IMR-90 (cell line): Measurements from ENCODE around the gene RSAD1. TPM values are rescaled to one million over a fixed set of nuclear protein-coding genes. Genes with fewer than 3 reads are reported as not detected.

Source experiments
- ATAC-seq: fragments of 200-7000 bp; cut with Tn5 transposase; 2 replicates; pipeline ENCODE4 v1.9.1; 2020; ENCODE audit warnings: low read depth, mild to moderate bottlenecking, moderate library complexity
- BruUV-seq: library from RNA; stranded (reverse); fragments of 400-500 nt; replicated peaks from 2 replicates; lab custom pipeline; 2021; lab: Mats Ljungman, UMichigan
- CTCF ChIA-PET: fragments of 300-600 bp; formaldehyde crosslinking; extraction: SDS; loops from one replicate; lab custom pipeline; 2021; ENCODE audit warnings: antibody characterized with exemption; lab: Yijun Ruan, JAX
- POLR2A ChIA-PET: fragments of 300-600 bp; sonication (Branson Sonifier 250); formaldehyde crosslinking; loops from one replicate; lab custom pipeline; 2022; ENCODE audit warnings: antibody characterized with exemption; ENCODE audit not compliant: unreplicated experiment; lab: Charles Lee
- DNase-seq: peaks from one replicate; pipeline ENCODE4 v3.0.0; 2013
- H2AFZ ChIP-seq: replicated peaks from 2 replicates; pipeline ENCODE3; 2013; ENCODE audit warnings: low read length, mild to moderate bottlenecking; ENCODE audit not compliant: poor library complexity
- H2AK5ac ChIP-seq: 2 replicates; pipeline ENCODE4 v1.6.1; 2013; ENCODE audit warnings: low read depth, low read length, inconsistent platforms
- H2AK9ac ChIP-seq: replicated peaks from 2 replicates; pipeline ENCODE3; 2013; ENCODE audit warnings: mild to moderate bottlenecking, low read depth, low read length, moderate library complexity; ENCODE audit not compliant: poor library complexity
- H2BK120ac ChIP-seq: 2 replicates; pipeline ENCODE4 v1.6.1; 2013; ENCODE audit warnings: low read depth, low read length, inconsistent platforms
- H2BK15ac ChIP-seq: 3 replicates; pipeline ENCODE4 v1.6.1; 2013; ENCODE audit warnings: low read depth, low read length, inconsistent platforms
- H2BK20ac ChIP-seq: 2 replicates; pipeline ENCODE4 v1.6.1; 2013; ENCODE audit warnings: low read depth, mild to moderate bottlenecking, inconsistent platforms, low read length, moderate library complexity
- H2BK5ac ChIP-seq: 2 replicates; pipeline ENCODE4 v1.6.1; 2013; ENCODE audit warnings: mild to moderate bottlenecking, low read depth, low read length, inconsistent platforms; ENCODE audit not compliant: poor library complexity, severe bottlenecking
- H3K14ac ChIP-seq: replicated peaks from 2 replicates; pipeline ENCODE4 v1.6.1; 2013; ENCODE audit warnings: low read depth, low read length, inconsistent platforms
- H3K18ac ChIP-seq: 2 replicates; pipeline ENCODE4 v1.6.1; 2013; ENCODE audit warnings: low read depth, low read length, control low read depth
- H3K23ac ChIP-seq: 2 replicates; pipeline ENCODE4 v1.6.1; 2013; ENCODE audit warnings: low read depth, low read length, inconsistent platforms
- H3K27ac ChIP-seq: 2 replicates; pipeline ENCODE4 v1.5.1; 2013; ENCODE audit warnings: mild to moderate bottlenecking, control low read depth, low read length; ENCODE audit not compliant: insufficient read depth
- H3K27me3 ChIP-seq: 2 replicates; pipeline ENCODE4 v1.6.1; 2013; ENCODE audit warnings: low read length; ENCODE audit not compliant: control insufficient read depth, insufficient read depth
- H3K36me3 ChIP-seq: 2 replicates; pipeline ENCODE4 v1.6.1; 2013; ENCODE audit warnings: low read length, mixed read lengths; ENCODE audit not compliant: control insufficient read depth, insufficient read depth
- H3K4ac ChIP-seq: 2 replicates; pipeline ENCODE4 v1.6.1; 2013; ENCODE audit warnings: low read depth, low read length, inconsistent platforms
- H3K4me1 ChIP-seq: 2 replicates; pipeline ENCODE4 v1.6.1; 2013; ENCODE audit warnings: low read length, mixed read lengths; ENCODE audit not compliant: control insufficient read depth, insufficient read depth
- H3K4me2 ChIP-seq: 2 replicates; pipeline ENCODE4 v1.6.1; 2013; ENCODE audit warnings: low read depth, mild to moderate bottlenecking, control low read depth, low read length, moderate library complexity
- H3K4me3 ChIP-seq: 2 replicates; pipeline ENCODE4 v1.5.1; 2013; ENCODE audit warnings: low read depth, mild to moderate bottlenecking, control low read depth, low read length, moderate library complexity; ENCODE audit not compliant: insufficient read depth
- H3K56ac ChIP-seq: 2 replicates; pipeline ENCODE4 v1.6.1; 2013; ENCODE audit warnings: low read length, inconsistent platforms; ENCODE audit not compliant: insufficient read depth; ENCODE audit errors: extremely low read depth
- H3K79me1 ChIP-seq, 2 experiments: 2 replicates each; pipeline ENCODE4 v1.6.1; 2013; ENCODE audit warnings: low read length in 2 of 2, inconsistent platforms in 1 of 2, low read depth in 1 of 2
- H3K9ac ChIP-seq: 2 replicates; pipeline ENCODE4 v1.6.1; 2013; ENCODE audit warnings: low read depth, low read length, control low read depth
- H3K9me1 ChIP-seq: 2 replicates; pipeline ENCODE4 v1.6.1; 2013; ENCODE audit warnings: low read length, inconsistent platforms; ENCODE audit not compliant: insufficient read depth
- H3K9me3 ChIP-seq: 2 replicates; pipeline ENCODE4 v1.6.1; 2013; ENCODE audit warnings: low read length; ENCODE audit not compliant: control insufficient read depth, insufficient read depth
- H4K20me1 ChIP-seq: 2 replicates; pipeline ENCODE4 v1.6.1; 2013; ENCODE audit warnings: low read length, inconsistent platforms; ENCODE audit not compliant: insufficient read depth
- H4K5ac ChIP-seq: 2 replicates; pipeline ENCODE4 v1.6.1; 2013; ENCODE audit warnings: mild to moderate bottlenecking, low read depth, low read length, control low read depth
- H4K8ac ChIP-seq, 2 experiments: 2 replicates each; pipeline ENCODE4 v1.6.1; 2013; ENCODE audit warnings: low read depth in 2 of 2, low read length in 2 of 2, control low read depth in 1 of 2, inconsistent platforms in 1 of 2
- H4K91ac ChIP-seq: 2 replicates; pipeline ENCODE4 v1.6.1; 2013; ENCODE audit warnings: low read depth, low read length, inconsistent platforms; ENCODE audit not compliant: insufficient read depth
- BHLHE40 ChIP-seq: fragments of 150-350 bp; IDR thresholded peaks from 2 replicates; pipeline ENCODE4 v1.6.1; 2016; ENCODE audit warnings: mild to moderate bottlenecking, low read depth, low read length
- CEBPB ChIP-seq: IDR thresholded peaks from 2 replicates; pipeline ENCODE4 v1.6.1; 2012; ENCODE audit warnings: low read depth, low read length, improper control_type of control experiment
- MAFK ChIP-seq: IDR thresholded peaks from 2 replicates; pipeline ENCODE4 v1.6.1; 2012; ENCODE audit warnings: low read depth, low read length, improper control_type of control experiment
- MAZ ChIP-seq: IDR thresholded peaks from 2 replicates; pipeline ENCODE4 v1.6.1; 2012; ENCODE audit warnings: low read depth, mild to moderate bottlenecking, low read length, improper control_type of control experiment, moderate library complexity, borderline replicate concordance
- MXI1 ChIP-seq: IDR thresholded peaks from 2 replicates; pipeline ENCODE4 v1.6.1; 2012; ENCODE audit warnings: low read depth, mild to moderate bottlenecking, low read length, moderate library complexity, borderline replicate concordance
- POLR2A ChIP-seq: IDR thresholded peaks from 2 replicates; pipeline ENCODE4 v1.6.1; 2012; ENCODE audit warnings: mild to moderate bottlenecking, low read depth, low read length
- RAD21 ChIP-seq: IDR thresholded peaks from 2 replicates; pipeline ENCODE4 v1.6.1; 2012; ENCODE audit warnings: low read length, improper control_type of control experiment
- RCOR1 ChIP-seq: IDR thresholded peaks from 2 replicates; pipeline ENCODE4 v1.6.1; 2012; ENCODE audit warnings: mild to moderate bottlenecking, low read length, improper control_type of control experiment; ENCODE audit not compliant: insufficient replicate concordance
- RFX5 ChIP-seq: IDR thresholded peaks from 2 replicates; pipeline ENCODE4 v1.8.0; 2012; ENCODE audit warnings: low read depth, mild to moderate bottlenecking, low read length, moderate library complexity
- SMC3 ChIP-seq: fragments of 150-350 bp; IDR thresholded peaks from 2 replicates; pipeline ENCODE4 v1.6.1; 2016; ENCODE audit warnings: low read depth, mild to moderate bottlenecking, antibody characterized with exemption, low read length, moderate library complexity
- WGBS, 2 experiments: methylation state at CpG; one replicate each; pipeline versions ENCODE4 v1.1.5 to v1.1.7; 2013; ENCODE audit warnings: missing lambda C conversion rate in 2 of 2; ENCODE audit not compliant: insufficient read length in 1 of 2; ENCODE audit errors: extremely low coverage in 2 of 2; 5-methylcytosine and 5-hydroxymethylcytosine counted together
- dilution Hi-C: fragments of 300-500 bp; cut with HindIII; formaldehyde crosslinking; loops from one replicate; pipeline ENCODE4 v1.14.3; 2018; ENCODE audit warnings: low sequenced_read_pairs; ENCODE audit not compliant: unreplicated experiment
- in situ Hi-C: fragments of 300-500 bp; cut with MboI; formaldehyde crosslinking; loops from 3 replicates; pipeline ENCODE4 v1.14.3; 2019; ENCODE audit warnings: low sequenced_read_pairs, inconsistent platforms, mixed read lengths
- intact Hi-C: fragments of 100-400 bp; cut with micrococcal nuclease; formaldehyde crosslinking; loops from 2 replicates; pipeline ENCODE4 v1.10.0; 2022
- polyA plus RNA-seq, 3 experiments: library from polyadenylated mRNA; depleted of rRNA; stranded (reverse); fragments of >200 nt; gene quantifications; 2 replicates each; pipeline ENCODE4 v1.2.3, GENCODE V29; 2012; ENCODE audit warnings: low replicate concordance in 1 of 3
- total RNA-seq: library from RNA; depleted of rRNA; stranded (reverse); fragments of >200 nt; gene quantifications from 2 replicates; pipeline ENCODE4 v1.2.3, GENCODE V29; 2012
- TF ChIP-seq, protein P1 (sequence below): conservative IDR thresholded peaks from 2 replicates; pipeline ENCODE4 v1.5.1; 2012; ENCODE audit warnings: mild to moderate bottlenecking, low read depth, low read length, improper control_type of control experiment
- TF ChIP-seq, protein P2 (sequence below): fragments of 150-350 bp; IDR thresholded peaks from 2 replicates; pipeline ENCODE4 v1.6.1; 2017; ENCODE audit warnings: mild to moderate bottlenecking, antibody characterized with exemption, low read length, low read depth

The RSAD1 gene
- total and polyA plus RNA-seq, 2 of the 4 experiments (the other 2 are of a cell fraction): 10.8 to 19.2 TPM

DNA sequence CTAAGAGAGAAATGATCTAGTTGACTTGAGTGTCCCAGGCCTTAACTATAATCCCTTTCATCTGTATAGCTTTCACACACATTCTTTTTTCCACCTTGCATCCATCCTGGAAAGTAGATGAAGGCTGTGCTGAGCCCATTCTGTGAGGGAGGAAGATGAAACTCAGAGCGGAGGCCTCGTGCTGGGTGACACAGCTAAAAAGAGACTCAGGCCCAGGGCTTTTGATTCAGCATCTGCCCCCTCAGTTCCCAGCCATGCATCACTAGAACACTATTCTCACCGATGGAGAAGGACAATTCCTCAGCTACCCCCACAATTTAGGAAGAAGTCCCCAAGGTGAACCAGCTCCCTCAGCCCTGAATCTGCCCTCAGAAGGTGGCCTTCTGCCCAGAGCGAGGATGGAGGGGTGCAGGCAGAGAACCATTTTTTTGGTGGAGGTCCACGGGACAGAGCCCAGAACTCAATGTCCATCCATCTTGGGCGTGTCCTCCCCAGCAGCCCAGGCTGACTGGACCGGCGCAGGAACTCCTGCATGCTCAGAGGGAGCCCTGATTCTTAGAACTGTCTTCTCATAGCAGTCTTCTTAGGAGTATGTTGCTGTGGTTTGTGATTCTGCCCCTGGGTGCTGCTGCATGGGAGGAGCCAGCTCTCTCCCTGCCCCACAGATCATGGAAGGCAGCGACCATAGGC, 23.8 kb downstream of the RSAD1 start:
- TF ChIP-seq RAD21 (no peak), SMC3 (no peak), MAZ (no peak), BHLHE40 (no peak), MAFK (no peak), POLR2A (no peak), MXI1 (no peak), RFX5 (no peak), CEBPB (no peak), RCOR1 (no peak)
- TF ChIP-seq, protein P1, sequence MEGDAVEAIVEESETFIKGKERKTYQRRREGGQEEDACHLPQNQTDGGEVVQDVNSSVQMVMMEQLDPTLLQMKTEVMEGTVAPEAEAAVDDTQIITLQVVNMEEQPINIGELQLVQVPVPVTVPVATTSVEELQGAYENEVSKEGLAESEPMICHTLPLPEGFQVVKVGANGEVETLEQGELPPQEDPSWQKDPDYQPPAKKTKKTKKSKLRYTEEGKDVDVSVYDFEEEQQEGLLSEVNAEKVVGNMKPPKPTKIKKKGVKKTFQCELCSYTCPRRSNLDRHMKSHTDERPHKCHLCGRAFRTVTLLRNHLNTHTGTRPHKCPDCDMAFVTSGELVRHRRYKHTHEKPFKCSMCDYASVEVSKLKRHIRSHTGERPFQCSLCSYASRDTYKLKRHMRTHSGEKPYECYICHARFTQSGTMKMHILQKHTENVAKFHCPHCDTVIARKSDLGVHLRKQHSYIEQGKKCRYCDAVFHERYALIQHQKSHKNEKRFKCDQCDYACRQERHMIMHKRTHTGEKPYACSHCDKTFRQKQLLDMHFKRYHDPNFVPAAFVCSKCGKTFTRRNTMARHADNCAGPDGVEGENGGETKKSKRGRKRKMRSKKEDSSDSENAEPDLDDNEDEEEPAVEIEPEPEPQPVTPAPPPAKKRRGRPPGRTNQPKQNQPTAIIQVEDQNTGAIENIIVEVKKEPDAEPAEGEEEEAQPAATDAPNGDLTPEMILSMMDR: no peak
- TF ChIP-seq, protein P2, sequence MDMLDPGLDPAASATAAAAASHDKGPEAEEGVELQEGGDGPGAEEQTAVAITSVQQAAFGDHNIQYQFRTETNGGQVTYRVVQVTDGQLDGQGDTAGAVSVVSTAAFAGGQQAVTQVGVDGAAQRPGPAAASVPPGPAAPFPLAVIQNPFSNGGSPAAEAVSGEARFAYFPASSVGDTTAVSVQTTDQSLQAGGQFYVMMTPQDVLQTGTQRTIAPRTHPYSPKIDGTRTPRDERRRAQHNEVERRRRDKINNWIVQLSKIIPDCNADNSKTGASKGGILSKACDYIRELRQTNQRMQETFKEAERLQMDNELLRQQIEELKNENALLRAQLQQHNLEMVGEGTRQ: no peak
- H2AK5ac ChIP-seq: no peak overlapping the region
- no peaks in the 10 kb centered on the region for H4K20me1 ChIP-seq
- no peaks in the 10 kb centered on the region for H3K9me3 ChIP-seq
- ATAC-seq (no peak), DNase-seq (no peak)
- in situ Hi-C loops (no loop called here), intact Hi-C loops (no loop called here), dilution Hi-C loops (no loop called here)
- no peak overlapping the region for H2BK5ac ChIP-seq
- no peak overlapping the region for H4K91ac ChIP-seq
- H3K4ac ChIP-seq: no peak overlapping the region
- no peak overlapping the region for H2AFZ ChIP-seq
- POLR2A ChIA-PET: interaction anchor here (0.6 kb wide), 1 partner anchor 13 kb away, joined by 4 read pairs; no protein-coding TSS in a partner anchor
- H2BK15ac ChIP-seq: no peak overlapping the region
- no peak overlapping the region for H4K8ac ChIP-seq
- peaks cover 5% of the 10 kb centered on the region; the same call in 1 of the 2 replicates for H3K9me1 ChIP-seq
- no peak overlapping the region for H3K4me2 ChIP-seq
- no peak overlapping the region for H3K4me3 ChIP-seq
- H3K23ac ChIP-seq: no peak overlapping the region
- no peak overlapping the region for H2BK20ac ChIP-seq
- 60% methylated on average over 1 of the region's 9 CpGs; no CpG with 5 or more reads in 1 of the 2 experiments for WGBS, 2 experiments
- H2AK9ac ChIP-seq: no peak overlapping the region
- H2BK120ac ChIP-seq: no peak overlapping the region
- H3K27ac ChIP-seq: no peak overlapping the region
- no peak overlapping the region for H3K9ac ChIP-seq
- H3K18ac ChIP-seq: no peak overlapping the region
- no peaks in the 10 kb centered on the region; the same call in 1 of the 2 replicates for H3K27me3 ChIP-seq
- BruUV-seq: no TSS peak
- peaks cover 4% of the 10 kb centered on the region for H3K4me1 ChIP-seq
- CTCF ChIA-PET: interaction anchor here (1.7 kb wide), 1 partner anchor 23 kb away, joined by 5 read pairs; no protein-coding TSS in a partner anchor
- H3K14ac ChIP-seq: no peak overlapping the region
- no peaks in the 10 kb centered on the region for H3K36me3 ChIP-seq
- H3K79me1 ChIP-seq: no peaks in the 10 kb centered on the region
- no peak overlapping the region for H4K5ac ChIP-seq
- H3K56ac ChIP-seq: no peak overlapping the region
